HG03460 (cell line): ENCODE measurements around the gene SLCO2B1.

Source experiments
- ATAC-seq: cut with Tn5 transposase; IDR thresholded peaks from one replicate; pipeline ENCODE4 v1.9.1; 2021; ENCODE audit not compliant: unreplicated experiment

Gene SLCO2B1

GRCh38 chr11:75214411-75214821 lies 63.5 kb downstream of the SLCO2B1 start:
- no peak for ATAC-seq

GRCh38 chr11:75214843-75215242 lies 63.9 kb downstream of the SLCO2B1 start:
- ATAC-seq, result no peak

GRCh38 chr11:75219869-75220268 lies 69.0 kb downstream of the SLCO2B1 start:
- no peak for ATAC-seq

GRCh38 chr11:75223954-75224643 lies 73.2 kb downstream of the SLCO2B1 start:
- ATAC-seq, result no peak

- ATAC-seq, result no peak
These were observed 74.9 kb downstream of the SLCO2B1 start for GRCh38 chr11:75225794-75226193.

- ATAC-seq, result no peak
These were observed 78.6 kb downstream of the SLCO2B1 start for GRCh38 chr11:75229466-75229865.

GRCh38 chr11:75230621-75231020 lies 79.7 kb downstream of the SLCO2B1 start:
- ATAC-seq, result no peak

- no peak for ATAC-seq
These were observed 82.9 kb downstream of the SLCO2B1 start for GRCh38 chr11:75233754-75234172.

- ATAC-seq, result no peak
These were observed 85.2 kb downstream of the SLCO2B1 start for GRCh38 chr11:75236062-75236461.

- no peak for ATAC-seq
These were observed 86.1 kb downstream of the SLCO2B1 start for GRCh38 chr11:75237050-75237449.

- no peak for ATAC-seq
These were observed 87.9 kb downstream of the SLCO2B1 start for GRCh38 chr11:75238595-75239440.

- ATAC-seq, result no peak
These were observed 88.8 kb downstream of the SLCO2B1 start for GRCh38 chr11:75239531-75240290.

GRCh38 chr11:75240311-75241035 lies 89.6 kb downstream of the SLCO2B1 start, which contains the start of gene TPBGL:
TPBGL (plus strand) TSS chr11:75240774; CDS start chr11:75241050, 276 bp downstream.
- ATAC-seq, result no peak

- no peak for ATAC-seq
These were observed 90.4 kb downstream of the SLCO2B1 start for GRCh38 chr11:75241036-75241905.

GRCh38 chr11:75241906-75242644 lies 91.2 kb downstream of the SLCO2B1 start:
- ATAC-seq, result no peak

- ATAC-seq, result no peak
These were observed 92.1 kb downstream of the SLCO2B1 start for GRCh38 chr11:75242722-75243600.

GRCh38 chr11:75244052-75244814 lies 93.3 kb downstream of the SLCO2B1 start:
- no peak for ATAC-seq
